Measurements from ENCODE around the gene CHML. TPM values are rescaled to one million over a fixed set of nuclear protein-coding genes. Genes with fewer than 3 reads are reported as not detected.

CHML gene
- total RNA-seq, 4 donors from 2014 or later, result 8.0 to 14.3 (median 12.1) TPM

GRCh38 chr1:241630476-241630875 is 9.7 kb downstream of the CHML start:
- H3K9me3 ChIP-seq, result no peaks in the 10 kb centered on the region
- H3K36me3 ChIP-seq, result no peaks in the 10 kb centered on the region
- H3K27ac ChIP-seq, result no peak overlapping the region
- no peaks in the 10 kb centered on the region for H3K27me3 ChIP-seq
- no peak for DNase-seq (ENCODE audit: low spot score in 2 of 2)
- peaks cover 6% of the 10 kb centered on the region for H3K4me1 ChIP-seq
- TF ChIP-seq CTCF (IDR thresholded peaks at IDR 0.05) (no peak), EP300 (IDR thresholded peaks at IDR 0.05) (no peak), POLR2AphosphoS5 (IDR thresholded peaks at IDR 0.05) (no peak), POLR2A (IDR thresholded peaks at IDR 0.05) (no peak)
- WGBS, result 80% methylated on average over 1 of the region's 1 CpG
- no peak overlapping the region for H3K4me3 ChIP-seq

- DNase-seq (ENCODE audit: low spot score in 2 of 2), result no peak
- Histone ChIP-seq H3K27me3 (no peaks in the 10 kb centered on the region), H3K4me1 (peaks cover 10% of the 10 kb centered on the region), H3K36me3 (no peaks in the 10 kb centered on the region), H3K4me3 (no peak overlapping the region), H3K9me3 (no peaks in the 10 kb centered on the region), H3K27ac (no peak overlapping the region)
- TF ChIP-seq CTCF (IDR thresholded peaks at IDR 0.05) (no peak), POLR2AphosphoS5 (IDR thresholded peaks at IDR 0.05) (no peak), POLR2A (IDR thresholded peaks at IDR 0.05) (no peak), EP300 (IDR thresholded peaks at IDR 0.05) (no peak)
Observed at GRCh38 chr1:241630005-241630404, 10.2 kb downstream of the CHML start.

- H3K36me3 ChIP-seq, result no peaks in the 10 kb centered on the region
- peaks cover 14% of the 10 kb centered on the region for H3K4me1 ChIP-seq
- 50% methylated on average over 9 of the region's 9 CpGs for WGBS
- H3K27ac ChIP-seq, result no peak overlapping the region
- H3K9me3 ChIP-seq, result no peaks in the 10 kb centered on the region
- DNase-seq (ENCODE audit: low spot score in 2 of 2), result no peak
- H3K4me3 ChIP-seq, result no peak overlapping the region
- H3K27me3 ChIP-seq, result no peaks in the 10 kb centered on the region
- TF ChIP-seq CTCF (IDR thresholded peaks at IDR 0.05) (peak in 1 of 2 donors; percentile 25), POLR2AphosphoS5 (IDR thresholded peaks at IDR 0.05) (no peak), EP300 (IDR thresholded peaks at IDR 0.05) (no peak), POLR2A (IDR thresholded peaks at IDR 0.05) (no peak)
Observed at GRCh38 chr1:241627453-241628259, 12.5 kb downstream of the CHML start.

- Histone ChIP-seq H3K27me3 (no peaks in the 10 kb centered on the region), H3K4me3 (no peak overlapping the region), H3K9me3 (no peaks in the 10 kb centered on the region), H3K27ac (no peak overlapping the region), H3K4me1 (peaks cover 16% of the 10 kb centered on the region), H3K36me3 (no peaks in the 10 kb centered on the region)
- WGBS, result 59% methylated on average over 2 of the region's 2 CpGs
- TF ChIP-seq POLR2AphosphoS5 (IDR thresholded peaks at IDR 0.05) (no peak), EP300 (IDR thresholded peaks at IDR 0.05) (no peak), POLR2A (IDR thresholded peaks at IDR 0.05) (no peak), CTCF (IDR thresholded peaks at IDR 0.05) (no peak)
- no peak for DNase-seq (ENCODE audit: low spot score in 2 of 2)
Observed at GRCh38 chr1:241624935-241625334, 15.2 kb downstream of the CHML start.

DNA sequence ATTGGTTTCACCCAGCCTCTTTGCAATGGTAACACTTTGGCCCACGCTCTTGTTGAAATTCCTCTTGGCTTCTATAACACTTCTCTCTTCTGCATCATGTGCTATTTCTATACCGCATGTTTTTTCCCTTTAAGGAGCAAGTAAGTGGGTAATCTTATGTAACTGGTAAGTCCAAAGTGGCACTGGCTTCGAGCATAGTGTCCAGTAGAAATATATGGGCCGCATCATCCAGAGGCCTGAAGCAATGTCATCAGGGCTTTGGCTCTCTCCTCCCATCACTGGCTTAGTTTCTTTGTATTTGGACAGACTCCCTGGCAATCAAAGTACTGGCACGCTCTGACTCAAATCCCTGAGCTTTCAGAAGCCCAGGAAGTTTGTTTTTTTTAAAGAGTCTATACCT is 17.5 kb downstream of the CHML start:
- H3K27me3 ChIP-seq, result no peaks in the 10 kb centered on the region
- DNase-seq (ENCODE audit: low spot score in 2 of 2), result no peak
- TF ChIP-seq CTCF (IDR thresholded peaks at IDR 0.05) (no peak), EP300 (IDR thresholded peaks at IDR 0.05) (no peak), POLR2AphosphoS5 (IDR thresholded peaks at IDR 0.05) (no peak), POLR2A (IDR thresholded peaks at IDR 0.05) (no peak)
- WGBS, result 47% methylated on average over 5 of the region's 5 CpGs
- H3K4me3 ChIP-seq, result no peak overlapping the region
- H3K4me1 ChIP-seq, result peaks cover 11% of the 10 kb centered on the region
- H3K36me3 ChIP-seq, result no peaks in the 10 kb centered on the region
- no peak overlapping the region for H3K27ac ChIP-seq
- H3K9me3 ChIP-seq, result no peaks in the 10 kb centered on the region
